Neural cell (in vitro differentiated cells): ENCODE results near the gene KREMEN1.

Source experiments
- CTCF ChIP-seq: fragments of 450-650 bp; IDR thresholded peaks from 2 replicates; pipeline ENCODE4 v1.5.1; 2014; ENCODE audit warnings: antibody characterized with exemption, mild to moderate bottlenecking, moderate library complexity; ENCODE audit not compliant: poor library complexity, severe bottlenecking
- EZH2 ChIP-seq: fragments of 200-600, 300-800 bp; shearing (Covaris generic), sonication (generic); IDR thresholded peaks from 2 replicates; pipeline ENCODE4 v1.6.1; 2014; ENCODE audit warnings: antibody characterized with exemption, low read length, borderline replicate concordance, mild to moderate bottlenecking; ENCODE audit not compliant: insufficient read depth, poor library complexity, severe bottlenecking
- POLR2AphosphoS5 ChIP-seq: IDR thresholded peaks from 2 replicates; pipeline ENCODE4 v1.6.1; 2012
- SMC3 ChIP-seq: fragments of 450-650 bp; conservative IDR thresholded peaks from 2 replicates; pipeline ENCODE4 v1.6.1; 2014; ENCODE audit warnings: antibody characterized with exemption, mild to moderate bottlenecking, moderate library complexity; ENCODE audit not compliant: poor library complexity

GRCh38 chr22:29149841-29150555, 77.2 kb downstream of the KREMEN1 start:
- TF ChIP-seq SMC3 (no peak), CTCF (no peak), EZH2 (no peak), POLR2AphosphoS5 (no peak)
